ENCODE data around the gene SP100.

- no peak for TF ChIP-seq POLR2A (IDR thresholded peaks at IDR 0.05)
- no peak for TF ChIP-seq CTCF (IDR thresholded peaks at IDR 0.05)
Measured at GRCh38 chr2:230417436-230417835, 1.4 kb downstream of the SP100 start.

All from vagina (tissue), 2 donors.